H9 (cell line): Measurements from ENCODE around the gene SIVA1. TPM values are rescaled to one million over a fixed set of nuclear protein-coding genes. Genes with fewer than 3 reads are reported as not detected.

Experiments used
- DNase-seq: peaks from one replicate; pipeline ENCODE4 v3.0.0-alpha.2; 2017
- H2AFZ ChIP-seq: one replicate; pipeline ENCODE4 v1.6.1; 2013; ENCODE audit warnings: mild to moderate bottlenecking, low read length, control low read depth, moderate library complexity
- H2AK5ac ChIP-seq: 2 replicates; pipeline ENCODE4 v1.6.1; 2013; ENCODE audit warnings: low read length, control low read depth, mixed read lengths; ENCODE audit not compliant: insufficient read length
- H2BK120ac ChIP-seq: one replicate; pipeline ENCODE4 v1.6.1; 2013; ENCODE audit warnings: low read depth, mild to moderate bottlenecking, low read length, control low read depth, inconsistent platforms; ENCODE audit not compliant: poor library complexity, severe bottlenecking
- H2BK12ac ChIP-seq: 2 replicates; pipeline ENCODE4 v1.6.1; 2013; ENCODE audit warnings: low read length, control low read depth, mixed read lengths, low read depth; ENCODE audit not compliant: insufficient read length
- H2BK15ac ChIP-seq: 2 replicates; pipeline ENCODE4 v1.6.1; 2013; ENCODE audit warnings: low read depth, low read length, control low read depth
- H2BK20ac ChIP-seq: one replicate; pipeline ENCODE4 v1.6.1; 2013; ENCODE audit warnings: low read depth, mild to moderate bottlenecking, low read length, control low read depth, inconsistent platforms; ENCODE audit not compliant: poor library complexity, severe bottlenecking
- H2BK5ac ChIP-seq: 2 replicates; pipeline ENCODE4 v1.6.1; 2013; ENCODE audit warnings: low read length, control low read depth, mixed read lengths; ENCODE audit not compliant: insufficient read length
- H3K14ac ChIP-seq: 2 replicates; pipeline ENCODE4 v1.6.1; 2013; ENCODE audit warnings: low read length, control low read depth; ENCODE audit not compliant: insufficient read depth
- H3K18ac ChIP-seq: 2 replicates; pipeline ENCODE4 v1.6.1; 2013; ENCODE audit warnings: low read depth, mild to moderate bottlenecking, mixed read lengths, low read length, control low read depth; ENCODE audit not compliant: insufficient read length
- H3K23ac ChIP-seq: 2 replicates; pipeline ENCODE4 v1.6.1; 2013; ENCODE audit warnings: low read length, control low read depth, mixed read lengths, low read depth; ENCODE audit not compliant: insufficient read length
- H3K23me2 ChIP-seq: 2 replicates; pipeline ENCODE4 v1.6.1; 2013; ENCODE audit warnings: low read depth, mild to moderate bottlenecking, mixed read lengths, low read length, control low read depth; ENCODE audit not compliant: insufficient read length, poor library complexity, severe bottlenecking
- H3K27ac ChIP-seq: 2 replicates; pipeline ENCODE4 v1.5.1; 2013; ENCODE audit warnings: low read length, control low read depth, mixed read lengths, low read depth; ENCODE audit not compliant: insufficient read length
- H3K27me3 ChIP-seq: 2 replicates; pipeline ENCODE4 v1.6.1; 2013; ENCODE audit warnings: low read length, control low read depth, inconsistent platforms; ENCODE audit not compliant: insufficient read depth
- H3K4ac ChIP-seq: 2 replicates; pipeline ENCODE4 v1.6.1; 2013; ENCODE audit warnings: low read depth, mild to moderate bottlenecking, control low read depth, inconsistent platforms, low read length, moderate library complexity
- H3K4me1 ChIP-seq: 2 replicates; pipeline ENCODE4 v1.6.1; 2013; ENCODE audit warnings: low read length, control low read depth, inconsistent platforms; ENCODE audit not compliant: insufficient read depth
- H3K4me2 ChIP-seq: 2 replicates; pipeline ENCODE4 v1.6.1; 2013; ENCODE audit warnings: low read length, control low read depth, mixed read lengths; ENCODE audit not compliant: insufficient read length, insufficient read depth
- H3K56ac ChIP-seq: 2 replicates; pipeline ENCODE4 v1.6.1; 2013; ENCODE audit warnings: low read depth, mild to moderate bottlenecking, mixed read lengths, low read length, control low read depth; ENCODE audit not compliant: insufficient read length
- H3K79me1 ChIP-seq: 2 replicates; pipeline ENCODE4 v1.6.1; 2013; ENCODE audit warnings: low read depth, mild to moderate bottlenecking, moderate library complexity, low read length, control low read depth, inconsistent platforms; ENCODE audit not compliant: insufficient read depth, poor library complexity, severe bottlenecking
- H3K79me2 ChIP-seq: 2 replicates; pipeline ENCODE4 v1.6.1; 2013; ENCODE audit warnings: low read length, control low read depth, inconsistent platforms; ENCODE audit not compliant: insufficient read depth
- H3K9ac ChIP-seq: 2 replicates; pipeline ENCODE4 v1.6.1; 2013; ENCODE audit warnings: low read length, control low read depth, mixed read lengths; ENCODE audit not compliant: insufficient read length; ENCODE audit errors: extremely low read depth
- H3K9me3 ChIP-seq: one replicate; pipeline ENCODE4 v1.6.1; 2013; ENCODE audit warnings: low read depth, low read length, inconsistent platforms; ENCODE audit not compliant: control insufficient read depth
- H3T11ph ChIP-seq: one replicate; pipeline ENCODE4 v1.6.1; 2013; ENCODE audit warnings: mild to moderate bottlenecking, low read length, control low read depth, inconsistent platforms
- H4K20me1 ChIP-seq: one replicate; pipeline ENCODE4 v1.6.1; 2013; ENCODE audit not compliant: control insufficient read depth, insufficient read length, insufficient read depth
- H4K5ac ChIP-seq: 2 replicates; pipeline ENCODE4 v1.6.1; 2013; ENCODE audit warnings: low read depth, mild to moderate bottlenecking, mixed read lengths, low read length, control low read depth; ENCODE audit not compliant: insufficient read length
- H4K8ac ChIP-seq: replicated peaks from 2 replicates; pipeline ENCODE4 v1.6.1; 2013; ENCODE audit warnings: low read length, control low read depth, mixed read lengths, low read depth; ENCODE audit not compliant: insufficient read length
- H4K91ac ChIP-seq: 2 replicates; pipeline ENCODE4 v1.6.1; 2013; ENCODE audit warnings: low read depth, mild to moderate bottlenecking, moderate library complexity, mixed read lengths, low read length, control low read depth; ENCODE audit not compliant: insufficient read length
- H3K27ac Mint-ChIP-seq, 3 experiments: 2 replicates in 2 of 3; 3 replicates in 1 of 3; pipeline ENCODE4 v1.8.0; 2020 to 2021; ENCODE audit warnings: mixed read lengths in 3 of 3, mild to moderate bottlenecking in 1 of 3, moderate library complexity in 1 of 3
- H3K27me3 Mint-ChIP-seq: 2 replicates; pipeline ENCODE4 v1.8.0; 2021; ENCODE audit warnings: low read depth, mild to moderate bottlenecking, moderate library complexity, mixed read lengths
- H3K36me3 Mint-ChIP-seq, 3 experiments: 2 replicates in 2 of 3; 3 replicates in 1 of 3; pipeline ENCODE4 v1.8.0; 2020 to 2021; ENCODE audit warnings: low read depth in 3 of 3, mixed read lengths in 3 of 3; ENCODE audit not compliant: insufficient read depth in 1 of 3
- H3K4me1 Mint-ChIP-seq, 2 experiments: 2 replicates each; pipeline ENCODE4 v1.8.0; 2020; ENCODE audit warnings: mixed read lengths in 2 of 2
- H3K4me3 Mint-ChIP-seq, 2 experiments: 2 replicates in 1 of 2; 3 replicates in 1 of 2; pipeline ENCODE4 v1.8.0; 2020 to 2021; ENCODE audit warnings: mild to moderate bottlenecking in 2 of 2, mixed read lengths in 2 of 2, moderate library complexity in 1 of 2
- H3K9me3 Mint-ChIP-seq, 2 experiments: 2 replicates in 1 of 2; 3 replicates in 1 of 2; pipeline ENCODE4 v1.8.0; 2020; ENCODE audit warnings: mild to moderate bottlenecking in 2 of 2, mixed read lengths in 2 of 2, moderate library complexity in 1 of 2
- WGBS: extraction: QIAGEN DNeasy Blood & Tissue Kit; methylation state at CpG from one replicate; pipeline ENCODE4 v1.1.7; 2013; ENCODE audit warnings: missing lambda C conversion rate, low lambda C conversion rate, mixed read lengths; ENCODE audit not compliant: insufficient read length; ENCODE audit errors: extremely low coverage; 5-methylcytosine and 5-hydroxymethylcytosine counted together
- total RNA-seq: library from RNA; stranded (reverse); gene quantifications from 2 replicates; pipeline ENCODE4 v1.2.1, GENCODE V29; 2021
- TF ChIP-seq, protein P1 (sequence below): fragments of 200-600 bp; sonication (generic); conservative IDR thresholded peaks from 3 replicates; pipeline ENCODE4 v1.8.0; 2021; ENCODE audit warnings: antibody characterized with exemption, mild to moderate bottlenecking

Gene SIVA1
- total RNA-seq, 1 experiment from 2014 or later: 125 TPM

DNA sequence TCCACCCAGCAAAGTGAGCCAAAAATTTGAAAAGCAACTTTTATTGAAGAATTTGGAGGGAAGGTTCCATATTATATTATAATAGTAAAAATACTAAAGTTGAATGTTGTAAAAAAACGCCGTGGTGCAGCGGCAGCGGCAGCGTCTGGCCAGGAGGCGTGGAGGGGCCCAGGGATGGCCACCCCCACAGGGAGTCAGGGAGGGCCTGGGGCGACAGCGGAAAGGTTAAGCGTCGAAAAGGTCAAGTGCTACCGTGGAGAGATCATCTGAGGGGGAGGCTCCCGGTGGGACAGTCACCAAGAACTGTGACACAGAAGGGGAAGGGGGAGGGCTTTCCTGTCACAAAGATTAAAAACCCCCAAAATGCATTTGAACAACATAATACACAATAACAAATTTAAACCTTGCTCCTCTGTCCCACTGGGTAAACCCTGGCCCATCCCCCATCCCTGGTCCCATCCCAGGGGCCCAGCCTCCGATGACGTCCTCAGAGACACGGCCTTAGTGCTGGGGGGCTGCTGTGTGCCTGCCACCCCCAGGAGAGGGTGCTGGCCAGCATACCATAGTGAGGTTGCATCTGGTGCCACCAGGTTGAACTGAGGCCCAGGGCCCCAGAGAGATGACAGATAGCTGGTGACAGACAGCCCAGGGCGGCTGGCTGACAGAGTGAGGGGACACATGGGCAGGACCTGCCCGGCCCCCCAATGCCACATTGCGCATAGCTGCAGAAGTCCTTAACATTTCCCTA, 16.6 kb downstream of the SIVA1 start:
- Histone ChIP-seq H3K4ac (no peak overlapping the region), H3T11ph (no peak overlapping the region), H2AK5ac (no peak overlapping the region), H3K27me3 (no peaks in the 10 kb centered on the region), H3K23me2 (peaks cover 2% of the 10 kb centered on the region), H3K18ac (no peak overlapping the region), H3K14ac (no peak overlapping the region), H2BK120ac (no peak overlapping the region), H4K8ac (no peak overlapping the region), H3K4me2 (no peak overlapping the region), H2BK5ac (no peak overlapping the region), H3K4me1 (no peaks in the 10 kb centered on the region), H2AFZ (no peak overlapping the region), H3K9me3 (no peaks in the 10 kb centered on the region), H2BK20ac (no peak overlapping the region), H3K27ac (no peak overlapping the region), H2BK12ac (no peak overlapping the region), H3K56ac (no peak overlapping the region), H4K20me1 (no peaks in the 10 kb centered on the region), H4K91ac (no peak overlapping the region), H2BK15ac (no peak overlapping the region), H3K9ac (no peak overlapping the region), H3K79me2 (no peaks in the 10 kb centered on the region), H3K79me1 (no peaks in the 10 kb centered on the region), H3K23ac (no peak overlapping the region), H4K5ac (no peak overlapping the region)
- H3K27ac Mint-ChIP-seq: peak overlapping the region in 1 of 3 experiments; percentile 62; a peak in 1 of 7 replicates
- no peaks in the 10 kb centered on the region for H3K27me3 Mint-ChIP-seq
- H3K4me3 Mint-ChIP-seq: no peak overlapping the region; a peak in 1 of 5 replicates
- no peak for DNase-seq
- WGBS: no CpG with 5 or more reads among the region's 18 CpGs
- TF ChIP-seq, protein P1, sequence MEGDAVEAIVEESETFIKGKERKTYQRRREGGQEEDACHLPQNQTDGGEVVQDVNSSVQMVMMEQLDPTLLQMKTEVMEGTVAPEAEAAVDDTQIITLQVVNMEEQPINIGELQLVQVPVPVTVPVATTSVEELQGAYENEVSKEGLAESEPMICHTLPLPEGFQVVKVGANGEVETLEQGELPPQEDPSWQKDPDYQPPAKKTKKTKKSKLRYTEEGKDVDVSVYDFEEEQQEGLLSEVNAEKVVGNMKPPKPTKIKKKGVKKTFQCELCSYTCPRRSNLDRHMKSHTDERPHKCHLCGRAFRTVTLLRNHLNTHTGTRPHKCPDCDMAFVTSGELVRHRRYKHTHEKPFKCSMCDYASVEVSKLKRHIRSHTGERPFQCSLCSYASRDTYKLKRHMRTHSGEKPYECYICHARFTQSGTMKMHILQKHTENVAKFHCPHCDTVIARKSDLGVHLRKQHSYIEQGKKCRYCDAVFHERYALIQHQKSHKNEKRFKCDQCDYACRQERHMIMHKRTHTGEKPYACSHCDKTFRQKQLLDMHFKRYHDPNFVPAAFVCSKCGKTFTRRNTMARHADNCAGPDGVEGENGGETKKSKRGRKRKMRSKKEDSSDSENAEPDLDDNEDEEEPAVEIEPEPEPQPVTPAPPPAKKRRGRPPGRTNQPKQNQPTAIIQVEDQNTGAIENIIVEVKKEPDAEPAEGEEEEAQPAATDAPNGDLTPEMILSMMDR: no peak
- H3K4me1 Mint-ChIP-seq: peaks cover 15 to 21% of the 10 kb centered on the region in 2 experiments
- H3K36me3 Mint-ChIP-seq: peaks cover 37 to 59% (median 48%) of the 10 kb centered on the region in 3 experiments
- H3K9me3 Mint-ChIP-seq: peaks cover 10 to 14% of the 10 kb centered on the region in 2 experiments
